ENCODE data around the gene U2SURP.
A peak's percentile ranks its signal among the peaks of the same experiment; 100 is the strongest.

The U2SURP gene

DNA sequence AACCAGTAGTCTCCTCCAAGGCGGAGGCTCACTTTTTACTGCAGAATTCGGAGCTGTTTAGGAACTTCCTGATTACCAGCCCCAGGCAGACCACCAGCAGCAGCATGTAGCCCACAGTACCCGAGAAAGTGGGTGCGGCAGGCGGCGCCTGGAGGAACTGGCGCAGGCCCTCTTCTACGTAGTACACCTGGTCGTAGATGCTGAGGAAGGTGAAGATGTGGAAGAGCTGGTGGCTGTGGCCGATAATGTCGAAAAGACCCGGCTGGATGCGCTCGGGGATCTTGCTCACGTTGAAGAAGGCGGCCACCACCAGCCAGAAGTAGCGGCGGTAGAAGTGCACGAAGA lies 39.2 kb upstream of the U2SURP start:
- no peak for DNase-seq (ENCODE audit: low spot score)
- no peak for TF ChIP-seq CTCF (IDR thresholded peaks at IDR 0.05; ENCODE audit: extremely low read depth, missing control alignments)

DNA sequence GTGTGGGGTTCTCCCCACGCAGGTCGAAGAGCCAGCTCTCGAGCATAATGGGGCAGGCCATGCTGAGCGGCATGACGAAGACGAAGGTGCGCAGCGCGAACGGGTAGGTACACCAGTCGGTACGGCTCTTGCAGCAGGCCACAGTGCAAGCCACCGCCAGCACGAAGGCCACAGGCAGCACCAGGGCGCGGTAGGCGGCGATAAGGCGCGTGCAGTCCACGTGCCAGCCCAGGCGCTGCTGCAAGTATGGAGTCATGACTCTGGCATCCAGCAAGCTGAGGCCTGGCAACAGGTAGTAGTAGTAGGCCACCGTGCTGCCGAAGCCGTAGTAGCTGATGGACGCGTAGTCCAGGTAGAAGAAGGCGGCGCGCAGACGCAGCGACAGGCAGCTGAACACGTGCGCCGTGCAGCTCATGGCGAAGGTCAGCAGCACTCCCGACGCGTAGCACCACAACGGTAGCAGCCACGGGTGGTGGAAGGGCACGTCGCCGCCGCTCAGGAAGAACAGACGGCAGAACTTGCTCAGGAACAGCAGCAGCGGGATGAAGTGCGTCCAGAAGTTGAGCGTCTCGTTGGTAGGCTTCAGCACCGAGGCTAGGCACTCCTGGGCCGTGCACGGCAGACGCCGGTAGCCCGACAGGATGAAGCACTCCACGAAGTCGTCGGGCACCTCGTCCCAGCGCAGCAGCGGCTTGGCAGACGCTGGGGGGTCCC lies 38.7 kb upstream of the U2SURP start:
- no peak for TF ChIP-seq CTCF (IDR thresholded peaks at IDR 0.05; ENCODE audit: extremely low read depth, missing control alignments)
- DNase-seq (ENCODE audit: low spot score) = peak; percentile 31

DNA sequence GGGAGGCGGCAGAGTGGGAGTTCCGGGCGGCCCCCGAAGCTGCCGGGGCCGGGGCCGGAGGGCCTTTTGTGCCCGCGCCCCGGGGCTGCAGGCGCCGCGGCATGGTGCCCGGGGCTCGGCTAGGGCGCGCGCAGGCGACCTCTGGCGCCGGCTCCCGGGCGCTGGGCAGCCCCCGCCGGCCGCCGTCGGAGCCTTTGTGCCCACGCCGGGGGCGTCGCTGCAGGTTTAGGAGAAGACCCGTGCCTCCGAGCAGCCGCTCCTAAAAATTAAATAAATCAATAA lies 38.2 kb upstream of the U2SURP start:
- no peak for TF ChIP-seq CTCF (IDR thresholded peaks at IDR 0.05; ENCODE audit: extremely low read depth, missing control alignments)
- DNase-seq (ENCODE audit: low spot score) = peak; percentile 49

DNA sequence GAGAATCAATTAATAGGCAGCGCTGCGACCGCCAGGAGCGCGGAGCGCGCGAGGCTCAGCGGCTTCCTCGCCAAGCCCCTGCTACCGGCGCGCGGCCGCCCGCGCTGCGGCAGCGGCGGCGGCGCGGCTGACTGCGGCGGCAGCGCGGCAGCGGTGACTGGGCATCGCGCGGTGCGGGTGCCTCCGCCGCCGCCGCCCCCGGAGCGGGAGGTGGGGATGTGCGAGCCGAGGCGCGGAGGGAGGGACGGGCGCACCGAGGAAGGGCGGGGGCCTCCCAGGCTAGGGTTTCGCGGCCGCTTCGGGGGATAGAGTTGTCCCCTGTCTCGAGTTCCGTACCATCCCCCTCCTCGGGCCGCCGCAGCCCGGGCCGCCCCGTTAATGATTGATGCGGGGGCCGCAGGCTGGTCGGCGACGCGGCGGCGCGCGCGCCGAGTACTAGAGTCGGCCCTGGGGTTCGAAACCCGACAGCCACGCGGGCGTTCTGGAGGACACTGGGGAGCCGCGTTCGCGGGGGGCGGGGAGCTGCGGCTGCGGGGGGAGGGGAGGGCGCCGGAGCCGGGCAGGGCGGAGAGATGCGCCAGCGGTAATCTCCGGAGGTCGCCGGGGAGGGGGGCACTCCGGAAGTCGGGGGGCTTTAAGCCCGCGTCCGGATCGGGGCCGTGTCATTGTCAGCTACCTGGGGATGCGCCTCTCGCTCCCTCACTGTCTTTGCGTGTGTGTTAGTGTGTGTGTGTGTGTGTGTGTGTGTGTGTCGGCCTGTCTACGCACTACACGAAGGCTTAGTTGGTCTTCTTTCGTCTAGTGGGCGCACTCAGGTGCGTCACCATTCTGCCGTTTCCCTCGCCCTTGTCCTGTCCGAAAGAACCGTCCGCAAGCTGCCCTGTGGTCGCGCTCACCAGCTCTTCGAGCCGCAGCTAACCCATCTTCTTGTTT lies 37.6 kb upstream of the U2SURP start, which contains the start of gene PAQR9:
Gene PAQR9, minus strand, starts transcription at position 159 of the 933 bp plus-strand sequence. CDS start 338 bp downstream, outside the sequence.
- peak; percentile 67 for DNase-seq (ENCODE audit: low spot score)
- TF ChIP-seq CTCF (IDR thresholded peaks at IDR 0.05; ENCODE audit: extremely low read depth, missing control alignments) = no peak

DNA sequence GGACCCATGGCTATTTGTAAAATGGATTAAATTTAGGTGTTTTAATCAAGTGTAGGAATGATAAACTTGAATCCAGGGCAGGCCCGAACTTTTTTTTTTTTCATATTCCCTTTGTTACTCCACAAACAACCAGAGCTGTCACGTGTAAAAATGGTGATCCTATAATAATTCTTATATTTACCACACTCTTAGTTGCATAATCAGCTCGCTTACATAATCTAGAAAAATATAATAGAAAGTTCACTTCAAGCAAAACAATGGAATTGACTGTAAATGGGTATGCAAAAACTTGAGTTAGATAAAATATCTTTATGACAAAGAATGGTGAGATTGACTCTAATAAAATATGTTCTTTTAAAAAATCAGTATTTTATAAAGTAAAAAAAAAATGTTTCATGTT lies 35.8 kb upstream of the U2SURP start:
- TF ChIP-seq CTCF (IDR thresholded peaks at IDR 0.05; ENCODE audit: extremely low read depth, missing control alignments) = no peak

DNA sequence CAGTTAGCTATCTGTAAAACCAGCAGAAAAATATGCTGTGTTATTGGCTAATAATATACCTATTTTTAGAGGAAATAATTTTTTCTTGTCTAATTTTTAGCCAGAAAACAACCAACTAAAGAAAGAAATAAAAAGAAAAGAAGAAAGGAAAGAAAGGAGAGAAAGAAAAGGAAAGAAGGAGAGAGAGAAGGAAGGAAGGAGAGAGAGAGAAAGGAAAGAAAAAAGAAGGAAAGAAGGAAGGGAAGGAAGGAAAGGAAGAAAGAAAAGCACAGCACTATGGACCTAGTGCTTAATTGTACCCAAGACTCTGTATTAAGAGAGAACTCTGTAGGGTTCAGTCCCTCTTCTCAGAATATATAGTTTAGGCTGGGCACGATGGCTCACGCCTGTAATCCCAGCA lies 34.6 kb upstream of the U2SURP start:
- no peak for TF ChIP-seq CTCF (IDR thresholded peaks at IDR 0.05; ENCODE audit: extremely low read depth, missing control alignments)
- DNase-seq (ENCODE audit: low spot score) = no peak

More for the DNA sequence above, 35.8 kb upstream of the U2SURP start:
- no peak for DNase-seq (ENCODE audit: low spot score)

GRCh38 chr3:142968319-142969025 lies 32.9 kb upstream of the U2SURP start:
- TF ChIP-seq CTCF (IDR thresholded peaks at IDR 0.05; ENCODE audit: extremely low read depth, missing control alignments) = no peak
- DNase-seq (ENCODE audit: low spot score) = peak; percentile 1

Measured in GM20000 (cell line).